DOHH2 (cell line): ENCODE data around the gene PHF2.

Experiments used
- H3F3A ChIP-seq: fragments of 200-600 bp; sonication (generic), shearing (Covaris generic); 2 replicates; pipeline ENCODE4 v1.6.0; 2016; ENCODE audit warnings: antibody characterized with exemption, mild to moderate bottlenecking; ENCODE audit not compliant: control insufficient read depth, insufficient read depth
- H3K27ac ChIP-seq: fragments of 200-600 bp; sonication (generic); 2 replicates; pipeline ENCODE4 v1.5.1; 2014; ENCODE audit warnings: low read depth, mild to moderate bottlenecking, low read length, moderate library complexity
- H3K27me3 ChIP-seq: fragments of 200-600 bp; sonication (generic); 2 replicates; pipeline ENCODE4 v1.6.1; 2014; ENCODE audit warnings: mild to moderate bottlenecking, low read length, mixed read lengths; ENCODE audit not compliant: control insufficient read depth
- H3K36me3 ChIP-seq: fragments of 200-600 bp; sonication (generic); 2 replicates; pipeline ENCODE4 v1.6.1; 2014; ENCODE audit warnings: mild to moderate bottlenecking, low read length, moderate library complexity, mixed read lengths; ENCODE audit not compliant: control insufficient read depth
- H3K4me1 ChIP-seq: fragments of 200-600 bp; sonication (generic); 2 replicates; pipeline ENCODE4 v1.6.1; 2014; ENCODE audit warnings: mild to moderate bottlenecking, low read length, mixed read lengths; ENCODE audit not compliant: control insufficient read depth
- H3K4me2 ChIP-seq: fragments of 200-600 bp; sonication (generic); 2 replicates; pipeline ENCODE4 v1.6.0; 2014; ENCODE audit warnings: mild to moderate bottlenecking, low read length, moderate library complexity
- H3K4me3 ChIP-seq: fragments of 200-600 bp; sonication (generic); 2 replicates; pipeline ENCODE4 v1.5.1; 2014; ENCODE audit warnings: mild to moderate bottlenecking, low read length, mixed read lengths
- H3K79me2 ChIP-seq: fragments of 200-600 bp; sonication (generic); 2 replicates; pipeline ENCODE4 v1.6.1; 2014; ENCODE audit warnings: mild to moderate bottlenecking, low read length, mixed read lengths; ENCODE audit not compliant: control insufficient read depth
- H3K9me2 ChIP-seq: fragments of 200-600 bp; sonication (generic); replicated peaks from 2 replicates; pipeline ENCODE4 v1.6.1; 2014; ENCODE audit warnings: mild to moderate bottlenecking, low read length, mixed read lengths; ENCODE audit not compliant: control insufficient read depth
- H3K9me3 ChIP-seq: fragments of 200-600 bp; sonication (generic); 2 replicates; pipeline ENCODE4 v1.6.1; 2014; ENCODE audit warnings: antibody characterized with exemption, low read length, mixed read lengths; ENCODE audit not compliant: control insufficient read depth, insufficient read depth
- H4K20me1 ChIP-seq: fragments of 200-600 bp; sonication (generic); 2 replicates; pipeline ENCODE4 v1.6.0; 2014; ENCODE audit warnings: low read depth, mild to moderate bottlenecking, antibody characterized with exemption, low read length, moderate library complexity; ENCODE audit not compliant: control insufficient read depth, insufficient read depth
- CTCF ChIP-seq: fragments of 200-600 bp; sonication (generic); IDR thresholded peaks from one replicate; pipeline ENCODE4 v1.5.1; 2014; ENCODE audit warnings: antibody characterized with exemption, mild to moderate bottlenecking, low read depth, low read length; ENCODE audit not compliant: poor library complexity, severe bottlenecking
- EZH2phosphoT487 ChIP-seq: fragments of 200-600 bp; sonication (generic); IDR thresholded peaks from 2 replicates; pipeline ENCODE4 v1.6.1; 2017; ENCODE audit warnings: borderline replicate concordance, mild to moderate bottlenecking, antibody characterized with exemption, low read length, moderate library complexity, mixed read lengths

The PHF2 gene

GRCh38 chr9:93637886-93638285, 61.5 kb downstream of the PHF2 start:
- Histone ChIP-seq H3K4me2 (no peak overlapping the region), H3K4me1 (no peaks in the 10 kb centered on the region), H3K9me3 (no peaks in the 10 kb centered on the region), H3K4me3 (no peak overlapping the region), H3K79me2 (no peaks in the 10 kb centered on the region), H3K36me3 (peaks cover 29% of the 10 kb centered on the region), H3F3A (no peaks in the 10 kb centered on the region), H3K27me3 (no peaks in the 10 kb centered on the region), H3K9me2 (no peaks in the 10 kb centered on the region), H3K27ac (no peak overlapping the region), H4K20me1 (no peaks in the 10 kb centered on the region)
- TF ChIP-seq CTCF (no peak), EZH2phosphoT487 (no peak)

- no peak overlapping the region for H3K4me2 ChIP-seq
- H3K36me3 ChIP-seq = peaks cover 31% of the 10 kb centered on the region
- H4K20me1 ChIP-seq = no peaks in the 10 kb centered on the region
- H3K79me2 ChIP-seq = no peaks in the 10 kb centered on the region
- H3F3A ChIP-seq = no peaks in the 10 kb centered on the region
- no peak overlapping the region for H3K4me3 ChIP-seq
- no peaks in the 10 kb centered on the region for H3K9me2 ChIP-seq
- no peak for TF ChIP-seq EZH2phosphoT487
- no peak for TF ChIP-seq CTCF
- no peaks in the 10 kb centered on the region for H3K4me1 ChIP-seq
- no peaks in the 10 kb centered on the region for H3K9me3 ChIP-seq
- H3K27me3 ChIP-seq = no peaks in the 10 kb centered on the region
- no peak overlapping the region for H3K27ac ChIP-seq
Measured at GRCh38 chr9:93640027-93640426, 63.6 kb downstream of the PHF2 start.

GRCh38 chr9:93642961-93643360, 66.6 kb downstream of the PHF2 start:
- Histone ChIP-seq H3F3A (no peaks in the 10 kb centered on the region), H3K4me1 (no peaks in the 10 kb centered on the region), H3K9me3 (no peaks in the 10 kb centered on the region), H3K4me2 (no peak overlapping the region), H4K20me1 (no peaks in the 10 kb centered on the region), H3K36me3 (peaks cover 20% of the 10 kb centered on the region), H3K27ac (no peak overlapping the region), H3K9me2 (no peaks in the 10 kb centered on the region), H3K27me3 (no peaks in the 10 kb centered on the region), H3K79me2 (no peaks in the 10 kb centered on the region), H3K4me3 (no peak overlapping the region)
- TF ChIP-seq CTCF (no peak), EZH2phosphoT487 (no peak)
